Effector memory CD4-positive, alpha-beta T cell (primary cell): ENCODE measurements around the gene STAC3.

Source experiments
- DNase-seq, 3 donors: peaks; one replicate each; pipeline ENCODE4 v3.0.0-alpha.2; 2020
- H3K27ac ChIP-seq: 2 replicates; pipeline ENCODE4 v1.7.0; 2013; ENCODE audit warnings: mild to moderate bottlenecking, low read length, moderate library complexity; ENCODE audit not compliant: insufficient read depth, poor library complexity, severe bottlenecking
- H3K27me3 ChIP-seq: replicated peaks from 2 replicates; pipeline ENCODE4 v1.7.0; 2013; ENCODE audit warnings: mild to moderate bottlenecking, low read length; ENCODE audit not compliant: insufficient read depth, control insufficient read depth, poor library complexity, severe bottlenecking
- H3K36me3 ChIP-seq: 2 replicates; pipeline ENCODE4 v1.7.0; 2013; ENCODE audit warnings: mild to moderate bottlenecking, low read length, moderate library complexity; ENCODE audit not compliant: control insufficient read depth, insufficient read depth
- H3K4me1 ChIP-seq: 2 replicates; pipeline ENCODE4 v1.7.0; 2013; ENCODE audit warnings: low read length, mild to moderate bottlenecking; ENCODE audit not compliant: control insufficient read depth, insufficient read depth, poor library complexity, severe bottlenecking
- H3K4me3 ChIP-seq: 2 replicates; pipeline ENCODE4 v1.7.0; 2013; ENCODE audit warnings: low read length, low read depth, mild to moderate bottlenecking; ENCODE audit not compliant: insufficient read depth, poor library complexity, severe bottlenecking
- H3K9me3 ChIP-seq: 2 replicates; pipeline ENCODE4 v1.7.0; 2013; ENCODE audit warnings: mild to moderate bottlenecking, low read length, moderate library complexity; ENCODE audit not compliant: control insufficient read depth

Gene STAC3

DNA sequence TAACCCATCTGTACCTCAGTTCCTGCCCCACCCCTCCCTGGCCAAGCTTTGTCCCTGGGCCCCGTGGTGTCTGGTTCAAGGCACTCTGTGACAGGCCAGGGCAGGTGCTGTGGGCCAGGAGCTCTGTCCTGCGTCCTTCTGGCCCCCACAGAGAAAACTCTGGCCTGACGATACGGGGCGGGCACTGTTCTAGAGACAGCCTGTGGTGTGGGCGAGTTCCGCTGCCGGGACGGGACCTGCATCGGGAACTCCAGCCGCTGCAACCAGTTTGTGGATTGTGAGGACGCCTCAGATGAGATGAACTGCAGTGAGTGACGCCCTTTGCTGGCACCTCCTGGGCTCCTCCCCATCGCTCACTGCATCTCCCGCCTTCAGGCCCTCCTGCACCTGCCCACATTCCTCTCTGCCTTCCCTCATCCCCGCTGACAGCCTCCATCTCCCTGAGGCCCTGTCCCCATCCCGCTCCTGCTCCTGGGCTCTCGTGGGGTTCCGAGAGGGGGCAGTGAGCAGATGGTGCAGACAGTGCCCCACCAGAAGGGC lies 57.2 kb downstream of the STAC3 start:
- H3K4me1 ChIP-seq = no peaks in the 10 kb centered on the region
- H3K4me3 ChIP-seq = no peak overlapping the region
- H3K36me3 ChIP-seq = no peaks in the 10 kb centered on the region
- no peak for DNase-seq
- H3K9me3 ChIP-seq = no peaks in the 10 kb centered on the region
- H3K27me3 ChIP-seq = no peaks in the 10 kb centered on the region
- H3K27ac ChIP-seq = no peak overlapping the region
